Mucosa of descending colon (tissue), 3 donors: ENCODE measurements around the gene SFMBT1. TPM values are rescaled to one million over a fixed set of nuclear protein-coding genes. Genes with fewer than 3 reads are reported as not detected.
"Not testable (repeated sequence)": the region's sequence is repeated elsewhere in the genome, so short reads cannot be mapped to it uniquely, and the experiment has no call there.

Source experiments
- ATAC-seq: fragments of 200-7000 bp; cut with Tn5 transposase; one replicate; pipeline ENCODE4 v1.9.1; 2020; ENCODE audit warnings: mild to moderate bottlenecking, moderate library complexity
- DNase-seq, 3 donors: peaks; one replicate each; pipeline ENCODE4 v3.0.0-alpha.2; 2020
- H3K36me3 ChIP-seq: fragments of 200-600 bp; one replicate; pipeline ENCODE4 v1.8.0; 2021; ENCODE audit warnings: low read depth, mild to moderate bottlenecking
- H3K4me1 ChIP-seq: fragments of 200-600 bp; one replicate; pipeline ENCODE4 v1.8.0; 2021; ENCODE audit warnings: low read depth, mild to moderate bottlenecking
- H3K4me3 ChIP-seq: fragments of 200-600 bp; one replicate; pipeline ENCODE4 v1.8.0; 2021; ENCODE audit warnings: mild to moderate bottlenecking
- H3K9me3 ChIP-seq: fragments of 200-600 bp; one replicate; pipeline ENCODE4 v1.8.0; 2021; ENCODE audit warnings: mild to moderate bottlenecking
- CTCF ChIP-seq: fragments of 200-600 bp; IDR thresholded peaks from one replicate; pipeline ENCODE4 v1.8.0; 2022; ENCODE audit warnings: antibody characterized with exemption, mild to moderate bottlenecking
- intact Hi-C, 2 donors: fragments of 100-400 bp; cut with DNase I in 1 of 2; cut with micrococcal nuclease in 1 of 2; formaldehyde crosslinking; loops; one replicate each; pipeline versions ENCODE4 v1.11.0 to v1.11.1; 2022; cut with DNase I, micrococcal nuclease
- total RNA-seq, 3 donors: library from RNA; stranded (reverse); fragmentation: NEBNext Ultra II Directional in 2 of 3; extraction: Animal tissue kit (Norgen Biotek cat#: 25700) in 2 of 3; gene quantifications; one replicate each; pipeline versions ENCODE4 v1.2.1 to v1.2.4, GENCODE V29; 2021 to 2023
- donor health status: DM: no; HTN: no; CAD: no; lungs with moderate emphysema.
- donor health status: DM: no; HTN: no; CAD: no.
- donor health status: DM: no; HTN: yes; CAD: no.

SFMBT1 gene
- total RNA-seq, 3 donors from 2014 or later, result 19.7 to 22.8 (median 19.8) TPM

- ATAC-seq (no peak), DNase-seq (no peak)
- no peaks in the 10 kb centered on the region for H3K9me3 ChIP-seq
- no peak overlapping the region for H3K4me3 ChIP-seq
- TF ChIP-seq CTCF, result no peak
- H3K36me3 ChIP-seq, result no peaks in the 10 kb centered on the region
- H3K4me1 ChIP-seq, result no peaks in the 10 kb centered on the region
- intact Hi-C loops, result no loop called here
These were observed 17.0 kb upstream of the SFMBT1 start for GRCh38 chr3:53062905-53063304.

DNA sequence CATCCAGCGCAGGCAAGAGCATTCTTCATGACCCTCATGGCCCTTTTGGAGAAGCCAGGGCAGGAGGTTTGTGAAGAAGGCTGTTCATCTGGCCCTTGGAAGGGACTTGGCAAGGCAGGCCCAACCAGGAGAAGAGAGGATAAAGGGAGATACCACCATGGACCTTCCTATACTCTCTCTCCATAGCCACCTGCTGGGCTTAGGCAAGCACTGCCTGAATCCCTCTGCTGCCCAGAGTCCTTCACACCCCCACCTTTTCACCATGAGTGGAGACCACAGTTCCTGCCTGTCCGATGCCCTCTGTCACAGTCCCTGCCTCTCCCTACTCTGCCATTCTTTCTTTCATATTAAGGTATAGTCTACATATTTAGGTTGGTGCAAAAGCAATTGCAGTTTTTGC lies 10.6 kb upstream of the SFMBT1 start:
- no peak for TF ChIP-seq CTCF
- ATAC-seq, result peak; percentile 34
- Histone ChIP-seq H3K4me1 (no peaks in the 10 kb centered on the region), H3K4me3 (no peak overlapping the region), H3K36me3 (no peaks in the 10 kb centered on the region), H3K9me3 (no peaks in the 10 kb centered on the region)
- intact Hi-C loops, result no loop called here
- DNase-seq, result no peak

- intact Hi-C loops, H3K4me1 ChIP-seq, ATAC-seq, H3K4me3 ChIP-seq, DNase-seq, H3K9me3 ChIP-seq, H3K36me3 ChIP-seq: not testable (repeated sequence)
These were observed 8.4 kb upstream of the SFMBT1 start for GRCh38 chr3:53054233-53054632.

- intact Hi-C loops, result no loop called here
- no peaks in the 10 kb centered on the region for H3K36me3 ChIP-seq
- H3K9me3 ChIP-seq, result no peaks in the 10 kb centered on the region
- H3K4me1 ChIP-seq, result peaks cover under 1% of the 10 kb centered on the region
- H3K4me3 ChIP-seq, result no peak overlapping the region
- TF ChIP-seq CTCF, result no peak
- peak; percentile 77 for ATAC-seq
- peak in 1 of 3 donors; percentile 25 for DNase-seq
These were observed 6.1 kb upstream of the SFMBT1 start for GRCh38 chr3:53051929-53052328.

DNA sequence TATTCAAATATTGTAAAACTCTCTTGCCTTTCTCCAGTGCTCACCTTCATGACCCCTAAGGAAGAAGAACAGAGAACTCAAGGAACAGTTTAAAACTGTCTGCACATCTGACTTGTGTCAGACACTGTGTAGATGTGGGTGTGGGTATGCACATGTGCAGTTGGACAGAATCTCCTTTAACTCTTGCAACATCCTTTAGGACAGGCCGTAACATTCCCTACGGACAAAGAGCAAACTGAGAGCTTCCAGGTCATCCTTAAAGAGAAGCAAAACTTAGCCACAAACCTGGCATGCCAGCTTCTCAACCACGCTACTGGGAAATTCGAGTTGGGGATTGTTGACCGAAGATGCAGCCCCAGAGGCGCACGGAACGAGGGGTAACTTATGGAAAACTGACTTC lies 4.1 kb upstream of the SFMBT1 start:
- intact Hi-C loops, result no loop called here
- Histone ChIP-seq H3K9me3 (no peaks in the 10 kb centered on the region), H3K4me1 (peaks cover 3% of the 10 kb centered on the region), H3K4me3 (no peak overlapping the region), H3K36me3 (no peaks in the 10 kb centered on the region)
- ATAC-seq (no peak), DNase-seq (no peak)
- no peak for TF ChIP-seq CTCF

GRCh38 chr3:53046171-53047170 lies 598 bp upstream of the SFMBT1 start:
- Histone ChIP-seq H3K36me3 (no peaks in the 10 kb centered on the region), H3K4me3 (peak overlapping the region; percentile 88), H3K9me3 (no peaks in the 10 kb centered on the region), H3K4me1 (peaks cover 3% of the 10 kb centered on the region)
- intact Hi-C loops, result no loop called here
- TF ChIP-seq CTCF, result no peak
- peak; percentile 71 to 85 (median 79) for DNase-seq
- peak; percentile 60 for ATAC-seq
